Hematopoietic multipotent progenitor cell treated with erythropoietin and hydrocortisone succinate and interleukin-3 and kit ligand, for 15 days (in vitro differentiated cells): ENCODE measurements around the gene RPS6KA2.

ENCODE experiments used
- DNase-seq: peaks from one replicate; pipeline ENCODE4 v3.0.0-alpha.2; 2015; ENCODE audit warnings: low spot score

RPS6KA2 gene

DNA sequence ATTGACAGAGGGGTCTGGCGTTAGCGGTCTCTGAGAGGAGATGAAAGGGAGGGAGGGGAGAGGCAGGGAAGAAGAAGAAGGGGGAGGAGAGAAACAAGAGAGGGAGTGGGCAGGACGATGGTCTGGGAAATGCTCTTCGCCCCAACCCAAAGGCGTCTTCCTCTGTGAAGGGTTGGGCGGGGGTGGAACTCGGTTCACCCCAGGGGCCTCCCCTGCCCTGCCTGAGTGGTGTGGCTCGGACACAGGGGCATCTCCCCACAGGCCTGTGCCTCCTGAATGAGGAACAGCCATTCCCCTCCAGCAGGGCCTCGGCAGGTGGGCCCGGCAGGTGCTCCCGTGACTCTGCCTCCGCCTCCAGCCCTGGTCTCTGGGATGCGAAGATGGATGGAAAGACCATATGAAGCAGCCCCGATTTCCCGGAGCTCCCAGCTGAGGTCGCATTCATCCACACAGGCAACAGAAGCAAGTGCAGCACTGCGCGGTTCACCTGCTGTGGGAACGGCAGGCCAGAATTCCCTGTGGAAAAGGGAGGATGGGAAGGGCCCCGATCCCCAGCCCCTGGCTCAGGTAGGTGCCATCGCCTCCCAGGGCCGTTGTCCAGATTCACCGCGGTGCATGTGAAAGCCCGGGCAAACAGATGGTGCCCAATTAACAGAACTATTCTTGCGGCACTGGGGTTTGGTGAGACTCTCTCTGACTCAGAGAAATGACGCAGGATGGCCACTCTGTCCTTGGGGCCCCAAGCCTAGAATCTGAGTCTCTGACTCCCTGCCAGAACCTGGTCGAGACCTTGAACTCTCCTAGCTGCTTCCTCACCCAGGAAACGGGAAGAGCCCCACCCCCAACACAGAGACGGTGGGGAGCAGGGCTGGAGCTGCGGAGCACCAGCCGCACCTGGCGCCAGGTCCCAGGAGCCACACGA lies 29.4 kb upstream of the RPS6KA2 start:
- no peak for DNase-seq

DNA sequence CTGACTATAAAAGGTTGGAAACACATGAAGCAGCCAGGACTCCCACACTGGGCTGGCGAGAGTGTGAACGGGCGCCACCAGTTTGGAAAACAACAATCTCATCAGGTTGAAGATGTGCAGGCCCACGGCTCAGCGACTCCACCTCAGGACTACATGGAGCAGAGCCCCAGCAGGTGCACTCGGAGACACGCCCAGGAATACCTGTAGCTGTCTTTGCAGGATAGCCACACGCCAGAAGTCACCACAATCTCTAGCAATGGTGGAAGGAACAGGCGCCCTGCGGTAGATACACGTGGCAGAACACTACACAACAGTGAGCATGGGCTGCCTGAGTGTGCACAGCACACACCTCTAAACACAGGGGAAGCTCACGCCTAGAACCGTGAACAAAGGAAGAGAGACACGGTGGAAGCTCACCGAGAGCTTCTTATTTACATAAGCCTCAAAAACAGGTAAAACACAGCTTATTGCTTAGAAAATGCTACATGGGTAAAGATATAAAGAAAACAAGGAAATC lies 28.7 kb upstream of the RPS6KA2 start:
- no peak for DNase-seq

DNA sequence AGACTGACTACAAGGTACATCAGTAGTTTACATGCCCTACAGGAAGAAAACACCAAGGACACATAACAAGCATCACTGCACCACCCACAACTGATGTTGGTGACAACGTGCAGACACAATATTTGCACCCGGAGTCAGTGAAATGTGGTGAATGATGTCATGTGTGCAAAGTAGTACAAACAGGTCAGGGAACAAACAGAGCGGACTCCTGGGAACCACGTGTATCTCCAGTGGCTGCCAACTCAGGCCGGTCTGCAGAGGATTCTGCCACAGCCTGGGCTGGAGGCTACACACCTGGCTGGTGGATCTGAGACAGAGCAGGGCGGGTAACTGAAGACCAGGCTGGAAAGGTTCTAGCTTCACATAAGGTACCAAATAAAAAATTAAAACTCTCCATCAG lies 28.2 kb upstream of the RPS6KA2 start:
- DNase-seq = no peak

DNA sequence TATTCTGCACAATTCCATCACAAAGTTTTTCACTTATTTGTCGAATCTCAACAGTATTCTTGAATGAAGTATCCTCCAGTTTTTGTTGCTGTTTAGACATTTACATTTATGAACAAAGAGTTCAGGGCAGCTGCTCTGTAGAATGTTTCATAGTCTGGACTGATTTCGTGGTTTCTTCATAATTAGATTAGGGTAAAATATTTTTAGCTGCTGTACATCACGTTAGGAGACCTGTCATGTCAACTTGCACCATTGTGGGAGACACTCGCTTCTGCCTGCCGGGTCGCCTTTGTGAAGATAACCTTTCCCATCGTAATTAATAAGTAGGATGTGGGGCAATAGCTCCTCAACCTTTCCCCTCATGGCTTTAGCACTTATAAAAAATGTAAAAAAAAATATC lies 27.5 kb upstream of the RPS6KA2 start:
- DNase-seq = no peak

DNA sequence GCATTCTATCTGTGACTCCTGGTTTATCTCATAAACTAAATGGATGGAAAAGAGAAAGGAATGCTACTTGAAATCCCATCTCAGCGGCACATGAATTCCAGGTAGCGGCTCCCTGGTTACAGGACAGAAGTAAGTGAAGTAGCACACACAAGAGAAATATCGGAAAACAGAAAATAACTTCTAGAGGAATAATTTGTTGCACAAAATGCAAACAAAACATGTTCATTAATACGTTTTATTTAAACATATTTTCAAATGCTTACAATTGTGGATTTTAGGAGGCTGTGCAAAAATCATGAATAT lies 26.5 kb upstream of the RPS6KA2 start:
- no peak for DNase-seq

DNA sequence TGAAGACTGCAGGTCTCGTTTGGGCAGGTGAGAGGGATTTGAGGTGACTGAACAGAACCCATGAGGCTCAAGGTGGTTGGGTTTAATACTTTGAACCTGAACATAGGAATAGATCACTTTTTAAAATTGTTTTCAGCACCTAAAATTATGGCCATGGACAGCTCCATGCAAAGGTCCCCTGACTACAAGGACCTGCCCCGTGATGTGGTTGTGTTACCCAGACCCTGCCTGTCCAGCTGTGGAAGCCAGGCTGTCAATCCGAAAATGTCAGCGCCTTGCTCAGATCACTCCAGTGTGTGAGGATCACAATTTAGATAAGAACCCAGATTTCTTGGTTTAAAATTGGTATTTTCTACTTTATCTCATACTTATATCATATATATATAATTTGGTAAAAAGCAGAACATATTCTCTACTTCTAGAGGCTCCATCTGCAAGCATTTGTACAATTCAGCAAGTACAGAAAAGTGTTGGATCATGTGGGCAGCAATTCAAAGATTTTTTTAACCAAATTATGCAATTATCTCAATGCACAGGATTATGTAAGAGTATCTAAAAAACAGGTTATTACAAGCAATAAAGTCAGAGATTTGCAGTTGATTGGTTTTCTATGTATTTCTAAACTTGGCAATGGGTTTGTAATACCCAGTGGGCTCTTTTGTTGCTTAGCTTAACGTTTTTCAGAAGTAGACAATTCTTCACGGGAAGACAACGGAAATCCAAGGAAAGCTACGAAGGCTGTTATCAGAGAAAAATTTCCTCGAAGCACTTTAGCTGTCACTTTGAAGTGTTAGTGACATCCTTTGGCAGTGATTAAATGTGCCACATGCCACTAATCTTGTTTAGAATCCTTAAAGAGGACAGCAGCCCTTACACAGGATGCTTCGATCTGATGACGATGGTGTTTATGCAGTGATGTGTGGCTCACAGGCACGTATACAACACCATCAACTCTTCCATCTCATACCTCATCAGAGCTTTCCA lies 24.1 kb upstream of the RPS6KA2 start:
- DNase-seq = no peak

DNA sequence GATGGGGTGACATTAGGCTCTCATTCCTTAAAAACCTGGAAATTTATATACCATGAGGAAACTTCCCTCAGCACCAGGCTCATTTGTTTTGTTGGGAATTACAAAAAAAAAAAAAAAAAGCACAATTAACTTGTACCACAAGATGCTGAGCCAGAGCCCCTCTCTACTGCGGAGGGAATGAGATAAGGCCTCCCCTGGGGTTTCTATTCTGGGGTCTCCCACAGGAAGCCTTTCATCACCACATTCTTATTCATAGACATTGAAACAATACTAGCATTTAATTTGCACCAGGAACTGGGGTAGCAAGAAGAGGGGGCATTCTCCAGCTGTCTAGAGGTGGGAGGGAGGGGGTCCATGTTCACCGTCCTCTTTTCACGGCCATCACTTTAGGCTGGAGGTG lies 23.0 kb upstream of the RPS6KA2 start:
- DNase-seq = no peak

DNA sequence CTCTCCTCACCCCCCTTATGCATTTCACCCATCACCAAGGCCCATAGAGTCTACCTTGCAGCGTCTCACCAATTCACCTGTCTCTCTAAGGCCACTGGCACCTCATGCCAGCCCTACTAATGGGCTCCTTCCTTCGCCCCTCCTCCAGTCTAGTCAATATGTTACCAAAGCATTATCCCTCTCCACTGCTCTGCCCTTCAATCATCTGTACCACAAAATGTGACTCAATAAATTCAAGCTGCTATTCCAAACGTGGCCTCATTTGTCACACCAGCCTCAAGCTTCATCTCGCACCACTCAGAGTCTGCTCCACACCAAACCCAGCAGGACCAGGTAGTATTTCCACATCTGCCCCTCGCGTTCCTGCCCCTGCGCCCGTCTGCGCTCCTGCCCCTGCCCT lies 21.8 kb upstream of the RPS6KA2 start:
- no peak for DNase-seq

DNA sequence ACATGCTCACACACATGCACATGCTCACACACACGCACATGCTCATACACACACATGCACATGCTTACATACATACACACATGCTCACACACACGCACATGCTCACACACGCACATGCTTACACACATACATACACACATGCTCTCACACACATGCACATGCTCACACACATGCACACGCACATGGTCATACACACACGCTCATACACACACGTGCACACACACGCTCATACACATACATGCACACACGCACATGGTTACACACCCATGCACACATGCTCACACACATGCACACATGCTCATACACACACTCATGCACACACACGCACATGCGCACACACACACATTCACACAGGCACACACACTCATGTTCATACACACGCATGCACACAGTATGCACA lies 20.8 kb upstream of the RPS6KA2 start:
- DNase-seq = no peak

DNA sequence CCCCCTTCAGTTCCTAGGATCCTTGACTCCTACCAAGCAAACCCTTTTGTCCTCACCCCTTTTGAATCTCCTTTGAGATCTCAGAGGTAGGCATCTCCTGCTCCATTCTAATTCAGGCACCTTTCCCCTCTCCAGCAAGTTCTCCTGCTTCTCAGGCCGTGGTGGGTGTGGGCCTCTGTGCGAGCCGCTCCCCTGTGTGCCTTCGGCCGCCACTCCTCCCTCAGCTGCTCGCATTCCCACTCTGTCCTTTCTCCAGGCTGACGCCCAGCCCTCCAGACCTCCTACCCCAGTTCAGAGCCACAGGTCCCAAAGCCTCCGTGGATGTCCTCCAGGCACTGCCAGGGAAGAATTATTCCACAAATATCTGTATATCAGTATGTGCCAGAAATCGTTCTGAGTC lies 19.7 kb upstream of the RPS6KA2 start:
- DNase-seq = no peak

DNA sequence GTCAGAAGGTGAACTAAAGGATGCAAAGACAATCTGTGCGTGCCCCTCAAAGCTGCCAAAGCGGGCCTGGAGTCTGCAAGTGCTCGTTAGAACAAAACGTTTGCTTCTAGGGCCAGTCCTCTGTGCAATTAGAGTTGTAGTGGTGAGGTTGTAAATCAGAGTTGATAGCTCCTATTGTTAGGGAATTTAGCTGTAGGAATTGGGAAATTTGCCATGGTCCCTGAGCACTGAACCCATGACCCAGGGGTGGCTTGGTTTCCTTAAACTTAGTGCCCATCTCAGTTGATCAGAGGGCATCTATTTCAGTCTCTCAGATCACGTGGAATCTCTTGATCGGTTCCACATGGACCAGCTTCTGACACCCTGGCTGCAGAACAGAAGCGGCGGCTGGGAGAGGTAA lies 18.8 kb upstream of the RPS6KA2 start:
- no peak for DNase-seq

DNA sequence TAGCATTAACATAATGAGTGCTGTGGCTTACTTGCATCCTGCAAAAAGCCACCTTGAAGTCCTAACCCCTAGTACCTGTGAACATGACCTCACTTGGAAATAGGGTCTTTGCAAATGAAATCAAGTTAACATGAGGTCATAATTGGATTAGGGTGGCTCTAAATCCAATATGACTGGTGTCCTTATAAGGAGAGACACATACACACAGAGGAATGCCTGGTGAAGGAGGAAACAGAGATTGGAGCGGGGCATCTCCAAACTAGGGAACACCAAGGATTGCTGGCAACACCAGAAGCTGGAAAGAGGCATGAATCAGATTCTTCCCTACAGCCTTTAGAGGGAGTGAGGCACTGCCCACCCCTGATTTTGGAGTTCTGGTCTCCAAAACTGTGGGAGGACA lies 17.6 kb upstream of the RPS6KA2 start:
- DNase-seq = no peak

DNA sequence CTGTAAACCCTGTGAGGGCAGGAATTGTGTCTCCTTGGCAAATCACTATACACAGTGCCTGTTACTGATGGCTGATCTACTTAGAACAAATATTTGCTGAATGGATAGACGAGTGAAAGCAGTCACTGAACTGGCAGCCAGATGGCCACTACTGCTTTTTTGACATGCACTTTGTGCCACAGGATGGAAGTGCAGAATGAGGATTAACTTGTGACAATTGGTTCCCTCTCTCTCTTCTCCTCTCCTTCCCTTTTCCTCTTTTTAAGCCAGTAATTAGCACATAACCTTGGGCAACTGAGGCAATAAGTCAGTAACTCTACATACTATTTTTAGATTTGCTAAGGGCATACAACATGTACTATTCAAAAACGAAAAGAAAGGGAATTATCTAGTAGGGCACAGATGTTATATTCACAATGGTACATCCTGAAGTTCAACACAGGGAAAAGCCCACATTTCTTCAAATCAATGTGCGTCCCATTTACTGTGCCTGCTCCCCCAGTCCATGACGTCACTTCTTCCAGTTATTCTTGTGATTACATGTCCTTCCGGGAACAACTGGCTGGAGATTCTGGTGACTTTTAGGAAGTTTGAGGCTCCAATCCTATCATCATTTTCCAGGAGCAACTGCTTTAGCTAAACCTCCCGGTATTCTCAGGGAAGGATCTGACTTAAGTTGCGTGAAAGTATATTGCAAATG lies 17.0 kb upstream of the RPS6KA2 start:
- no peak for DNase-seq

DNA sequence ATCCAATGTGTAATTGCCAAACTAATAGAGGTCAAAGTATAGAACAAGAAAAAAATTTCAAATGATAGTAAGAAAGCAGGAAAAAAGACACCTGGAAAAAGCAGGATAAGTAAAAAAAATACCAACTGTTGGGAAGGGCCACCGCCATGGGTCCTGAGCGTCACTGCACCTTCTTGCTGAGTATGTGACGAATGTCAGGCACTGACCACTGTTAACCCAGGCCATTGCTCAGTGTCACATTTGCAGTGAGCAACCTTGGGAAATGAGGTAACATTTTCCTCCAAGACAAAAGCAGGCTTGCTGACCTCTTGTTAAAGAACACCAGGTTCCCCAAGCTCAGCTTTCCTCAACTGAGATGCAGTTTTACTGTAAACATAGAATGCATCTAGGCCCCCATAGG lies 15.6 kb upstream of the RPS6KA2 start:
- no peak for DNase-seq

DNA sequence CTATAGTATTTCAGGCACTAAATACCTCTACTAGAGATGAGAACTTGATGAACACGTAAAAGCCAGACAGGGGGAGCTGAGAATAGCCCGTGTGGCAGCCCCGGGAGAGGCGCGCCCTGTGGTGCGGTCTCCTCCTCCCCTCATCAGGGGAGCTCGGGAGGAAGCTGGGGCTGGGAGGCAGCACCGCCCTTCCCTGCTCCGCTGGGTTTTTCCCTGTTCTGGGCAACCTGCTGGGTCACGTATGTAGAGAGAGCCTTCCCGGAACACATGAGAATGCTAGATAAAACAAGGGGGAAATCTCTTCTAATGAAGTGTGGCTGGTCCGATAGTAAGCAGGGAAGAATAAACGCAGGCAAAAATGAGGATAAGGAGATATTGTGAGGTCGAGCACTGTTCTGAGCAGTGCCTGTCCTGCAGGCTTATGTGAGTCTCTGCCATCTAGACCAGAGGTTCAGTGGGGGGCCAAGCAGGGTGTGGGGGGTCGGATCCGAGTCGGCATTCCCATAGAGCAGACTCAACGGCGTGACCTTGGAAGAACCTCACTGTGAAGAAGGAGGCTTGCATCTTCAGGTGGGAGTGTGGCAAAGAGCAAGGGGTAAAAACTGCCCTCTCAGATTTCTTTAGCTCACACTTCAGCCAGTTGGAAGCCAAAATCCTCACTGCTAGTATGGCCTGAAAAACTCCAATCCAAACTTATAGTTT lies 13.4 kb upstream of the RPS6KA2 start:
- DNase-seq = no peak

DNA sequence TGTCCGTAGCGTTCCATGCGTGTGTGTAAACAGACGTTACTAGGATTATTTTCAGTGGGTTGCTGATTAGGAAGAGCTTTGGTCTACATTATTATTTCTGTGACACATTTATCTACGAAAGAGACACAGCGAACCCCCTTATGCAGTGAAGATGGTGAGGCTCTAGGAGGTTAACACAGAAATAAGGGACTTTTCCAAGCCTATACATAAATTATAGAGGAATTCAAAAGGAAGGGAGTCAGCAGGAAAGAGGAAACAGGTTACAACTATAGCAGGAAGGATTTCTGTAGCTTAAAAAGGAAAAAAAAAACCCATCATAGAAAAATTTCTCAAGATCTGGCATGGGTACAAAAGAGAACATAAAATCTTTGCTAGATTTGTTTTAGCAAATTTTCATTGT lies 12.9 kb upstream of the RPS6KA2 start:
- no peak for DNase-seq

DNA sequence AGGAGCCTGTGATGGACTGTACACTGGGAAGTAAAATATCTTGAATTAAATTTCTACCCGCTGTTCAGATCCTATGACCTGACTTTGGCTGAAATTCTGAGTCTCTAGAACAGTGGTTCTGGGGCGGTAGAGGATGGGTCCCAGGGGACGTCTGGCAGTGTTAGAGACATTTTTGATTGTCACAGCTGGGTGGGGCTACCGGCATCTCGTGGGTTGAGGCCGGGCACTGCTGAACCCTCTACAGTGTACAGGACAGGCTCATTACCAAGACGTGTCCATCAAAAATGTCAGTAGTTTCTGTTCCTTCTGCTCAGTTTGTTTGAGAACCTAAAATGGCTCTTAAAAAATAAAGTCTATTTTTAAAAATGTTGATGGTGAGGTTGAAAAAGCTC lies 11.5 kb upstream of the RPS6KA2 start:
- no peak for DNase-seq

DNA sequence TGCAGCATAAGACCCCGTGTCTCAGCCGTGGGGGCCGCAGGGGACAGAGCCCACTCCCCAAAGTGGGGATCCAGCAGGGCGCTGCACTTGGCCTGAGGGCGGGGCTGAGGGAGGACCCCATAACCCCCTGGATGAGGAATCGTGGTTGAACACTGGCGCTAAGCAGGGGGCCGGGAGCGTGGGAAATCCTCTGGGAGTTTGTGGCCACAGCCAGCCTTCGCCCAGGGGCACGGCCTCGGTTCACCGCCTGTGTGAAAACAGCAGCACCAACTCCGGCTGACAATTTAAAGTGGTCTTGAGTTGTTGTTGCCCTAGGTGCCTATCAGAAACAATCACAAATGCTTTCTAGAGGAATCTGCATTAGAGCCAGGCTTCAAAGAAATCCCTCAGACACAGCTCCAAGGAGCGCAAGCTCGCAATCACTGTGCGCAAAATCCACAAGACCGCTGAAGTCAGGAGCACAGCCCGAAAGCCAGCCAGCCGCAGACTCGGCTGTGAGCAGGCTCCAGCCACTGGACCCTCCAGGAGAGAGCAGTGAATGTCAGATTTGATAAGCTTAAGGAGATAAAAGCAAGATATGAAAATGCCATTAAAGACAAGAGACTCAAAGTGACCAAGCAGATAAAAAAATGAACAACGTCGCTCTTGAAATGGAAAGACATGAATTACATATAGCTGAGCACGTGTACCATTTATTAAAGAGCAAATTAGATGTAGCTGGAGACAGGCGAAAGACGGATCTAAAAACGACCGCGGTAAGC lies 10.9 kb upstream of the RPS6KA2 start:
- DNase-seq = no peak

DNA sequence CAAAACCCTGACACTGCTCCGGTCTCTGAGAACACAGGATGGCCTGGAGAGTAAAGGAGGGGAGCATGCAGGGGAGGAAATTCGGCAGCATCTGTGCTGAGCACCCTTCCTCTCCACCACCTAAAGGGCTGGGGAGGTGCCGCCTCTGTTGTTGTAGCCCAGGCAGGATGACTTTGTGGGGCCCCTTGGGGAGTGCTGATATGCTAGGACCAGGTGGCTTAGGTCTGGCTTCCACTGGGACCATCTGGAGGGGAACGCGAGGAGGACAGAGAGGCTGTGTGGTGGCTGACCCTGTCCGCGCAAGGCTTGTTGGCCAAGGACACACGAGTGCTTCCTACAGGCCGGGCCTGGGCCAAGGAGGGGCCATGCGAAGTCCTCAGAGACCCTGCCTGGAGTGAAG lies 9.9 kb upstream of the RPS6KA2 start:
- DNase-seq = no peak

DNA sequence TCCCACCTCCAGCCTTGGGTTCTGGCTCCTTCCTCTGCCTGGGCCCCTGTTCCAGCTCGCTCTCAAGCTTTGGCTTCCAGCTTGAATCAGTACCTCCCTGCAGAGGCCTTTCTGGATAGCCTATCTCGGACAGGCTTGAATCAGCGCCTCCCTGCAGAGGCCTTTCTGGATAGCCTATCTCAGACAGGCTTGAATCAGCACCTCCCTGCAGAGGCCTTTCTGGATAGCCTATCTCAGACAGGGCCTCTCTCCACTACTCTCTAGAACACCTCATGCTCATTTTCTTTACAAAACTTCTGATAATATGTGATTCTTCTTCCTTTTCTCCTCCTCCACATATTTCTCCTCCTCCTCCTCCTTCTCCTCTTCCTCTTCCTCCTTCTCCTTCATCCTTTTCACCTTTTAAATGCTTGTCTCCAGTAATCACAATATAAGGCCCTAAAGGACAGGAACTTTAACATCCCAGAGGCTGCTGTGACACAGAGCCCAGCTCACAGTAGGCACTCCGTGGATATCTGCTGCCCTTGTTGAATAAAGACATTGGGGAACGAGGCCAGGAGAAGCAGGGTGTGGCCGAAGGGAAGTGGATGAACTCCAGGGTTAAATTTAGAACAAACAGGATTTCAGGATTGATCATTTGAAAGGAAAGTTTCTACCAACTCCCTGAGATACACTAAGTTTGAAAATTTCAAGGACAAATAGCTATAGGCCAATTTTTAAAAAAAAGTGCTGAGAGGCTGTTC lies 9.3 kb upstream of the RPS6KA2 start:
- DNase-seq = no peak
